ENCODE results near the gene TMEM53. TPM values are rescaled to one million over a fixed set of nuclear protein-coding genes. Genes with fewer than 3 reads are reported as not detected.

The TMEM53 gene
- total and polyA plus RNA-seq, 5 donors, result 12.0 to 16.8 (median 13.3) TPM

GRCh38 chr1:44696789-44697345 lies 22.6 kb upstream of the TMEM53 start:
- intact Hi-C loops (cut with DNase I), result no loop called here
- Histone ChIP-seq H3K4me3 (ENCODE audit: low read length) (no peak overlapping the region), H3K27ac (ENCODE audit: low read length) (no peak overlapping the region), H3K27me3 (ENCODE audit: control insufficient read depth, insufficient read depth) (no peaks in the 10 kb centered on the region), H3K9me3 (ENCODE audit: control insufficient read depth, low read length) (no peaks in the 10 kb centered on the region), H3K4me1 (ENCODE audit: control insufficient read depth, insufficient read depth, low read length) (no peaks in the 10 kb centered on the region)
- DNase-seq (no peak), ATAC-seq (peak in 1 of 2 donors; percentile 26)
- WGBS, result 72% methylated on average over 7 of the region's 7 CpGs

GRCh38 chr1:44696101-44696500 lies 21.8 kb upstream of the TMEM53 start:
- Histone ChIP-seq H3K27me3 (ENCODE audit: control insufficient read depth, insufficient read depth) (no peaks in the 10 kb centered on the region), H3K27ac (ENCODE audit: low read length) (no peak overlapping the region), H3K9me3 (ENCODE audit: control insufficient read depth, low read length) (no peaks in the 10 kb centered on the region), H3K4me3 (ENCODE audit: low read length) (no peak overlapping the region), H3K4me1 (ENCODE audit: control insufficient read depth, insufficient read depth, low read length) (no peaks in the 10 kb centered on the region)
- no peak for ATAC-seq
- intact Hi-C loops (cut with DNase I), result no loop called here
- DNase-seq, result no peak
- WGBS, result 83% methylated on average over 3 of the region's 3 CpGs

- Histone ChIP-seq H3K9me3 (ENCODE audit: control insufficient read depth, low read length) (no peaks in the 10 kb centered on the region), H3K4me3 (ENCODE audit: low read length) (no peak overlapping the region), H3K27ac (ENCODE audit: low read length) (no peak overlapping the region), H3K4me1 (ENCODE audit: control insufficient read depth, insufficient read depth, low read length) (no peaks in the 10 kb centered on the region), H3K27me3 (ENCODE audit: control insufficient read depth, insufficient read depth) (no peaks in the 10 kb centered on the region)
- intact Hi-C loops (cut with DNase I), result no loop called here
- 90% methylated on average over 4 of the region's 4 CpGs for WGBS
- ATAC-seq, result no peak
- no peak for DNase-seq
These were observed 21.4 kb upstream of the TMEM53 start for GRCh38 chr1:44695671-44696070.

GRCh38 chr1:44694863-44695478 lies 20.7 kb upstream of the TMEM53 start:
- 93% methylated on average over 7 of the region's 7 CpGs for WGBS
- H3K4me3 ChIP-seq (ENCODE audit: low read length), result no peak overlapping the region
- DNase-seq, result no peak
- no peak for ATAC-seq
- no peak overlapping the region for H3K27ac ChIP-seq (ENCODE audit: low read length)
- intact Hi-C loops (cut with DNase I), result no loop called here
- H3K4me1 ChIP-seq (ENCODE audit: control insufficient read depth, insufficient read depth, low read length), result no peaks in the 10 kb centered on the region
- H3K27me3 ChIP-seq (ENCODE audit: control insufficient read depth, insufficient read depth), result no peaks in the 10 kb centered on the region
- H3K9me3 ChIP-seq (ENCODE audit: control insufficient read depth, low read length), result no peaks in the 10 kb centered on the region

- DNase-seq (no peak), ATAC-seq (no peak)
- Histone ChIP-seq H3K4me1 (ENCODE audit: control insufficient read depth, insufficient read depth, low read length) (no peaks in the 10 kb centered on the region), H3K27me3 (ENCODE audit: control insufficient read depth, insufficient read depth) (no peaks in the 10 kb centered on the region), H3K27ac (ENCODE audit: low read length) (no peak overlapping the region), H3K4me3 (ENCODE audit: low read length) (no peak overlapping the region), H3K9me3 (ENCODE audit: control insufficient read depth, low read length) (no peaks in the 10 kb centered on the region)
- WGBS, result 91% methylated on average over 3 of the region's 3 CpGs
- intact Hi-C loops (cut with DNase I), result no loop called here
These were observed 19.6 kb upstream of the TMEM53 start for GRCh38 chr1:44693900-44694299.

GRCh38 chr1:44693159-44693558 lies 18.9 kb upstream of the TMEM53 start:
- Histone ChIP-seq H3K27me3 (ENCODE audit: control insufficient read depth, insufficient read depth) (no peaks in the 10 kb centered on the region), H3K4me1 (ENCODE audit: control insufficient read depth, insufficient read depth, low read length) (no peaks in the 10 kb centered on the region), H3K27ac (ENCODE audit: low read length) (no peak overlapping the region), H3K4me3 (ENCODE audit: low read length) (no peak overlapping the region), H3K9me3 (ENCODE audit: control insufficient read depth, low read length) (no peaks in the 10 kb centered on the region)
- intact Hi-C loops (cut with DNase I), result no loop called here
- no peak for ATAC-seq
- WGBS, result 80% methylated on average over 2 of the region's 2 CpGs
- DNase-seq, result no peak

GRCh38 chr1:44689447-44689765 lies 15.1 kb upstream of the TMEM53 start:
- no peaks in the 10 kb centered on the region for H3K4me1 ChIP-seq (ENCODE audit: control insufficient read depth, insufficient read depth, low read length)
- ATAC-seq, result no peak
- intact Hi-C loops (cut with DNase I), result no loop called here
- H3K27me3 ChIP-seq (ENCODE audit: control insufficient read depth, insufficient read depth), result no peaks in the 10 kb centered on the region
- no peaks in the 10 kb centered on the region for H3K9me3 ChIP-seq (ENCODE audit: control insufficient read depth, low read length)
- no peak for DNase-seq
- no peak overlapping the region for H3K4me3 ChIP-seq (ENCODE audit: low read length)
- H3K27ac ChIP-seq (ENCODE audit: low read length), result no peak overlapping the region
- 83% methylated on average over 3 of the region's 3 CpGs for WGBS

GRCh38 chr1:44688760-44689446 lies 14.6 kb upstream of the TMEM53 start:
- no peak for DNase-seq

GRCh38 chr1:44685881-44686280 lies 11.6 kb upstream of the TMEM53 start:
- no peak for ATAC-seq
- intact Hi-C loops (cut with DNase I), result no loop called here
- Histone ChIP-seq H3K4me1 (ENCODE audit: control insufficient read depth, insufficient read depth, low read length) (no peaks in the 10 kb centered on the region), H3K9me3 (ENCODE audit: control insufficient read depth, low read length) (no peaks in the 10 kb centered on the region), H3K4me3 (ENCODE audit: low read length) (no peak overlapping the region), H3K27ac (ENCODE audit: low read length) (no peak overlapping the region), H3K27me3 (ENCODE audit: control insufficient read depth, insufficient read depth) (no peaks in the 10 kb centered on the region)
- DNase-seq, result no peak
- 77% methylated on average over 8 of the region's 8 CpGs for WGBS

More at GRCh38 chr1:44688760-44689446, 14.6 kb upstream of the TMEM53 start:
- no peak overlapping the region for H3K27ac ChIP-seq (ENCODE audit: low read length)
- no peaks in the 10 kb centered on the region for H3K4me1 ChIP-seq (ENCODE audit: control insufficient read depth, insufficient read depth, low read length)
- H3K9me3 ChIP-seq (ENCODE audit: control insufficient read depth, low read length), result no peaks in the 10 kb centered on the region
- ATAC-seq, result no peak
- intact Hi-C loops (cut with DNase I), result no loop called here
- 85% methylated on average over 12 of the region's 12 CpGs for WGBS
- no peaks in the 10 kb centered on the region for H3K27me3 ChIP-seq (ENCODE audit: control insufficient read depth, insufficient read depth)
- no peak overlapping the region for H3K4me3 ChIP-seq (ENCODE audit: low read length)

- H3K27me3 ChIP-seq (ENCODE audit: control insufficient read depth, insufficient read depth), result no peaks in the 10 kb centered on the region
- no peak for ATAC-seq
- H3K27ac ChIP-seq (ENCODE audit: low read length), result no peak overlapping the region
- no peaks in the 10 kb centered on the region for H3K4me1 ChIP-seq (ENCODE audit: control insufficient read depth, insufficient read depth, low read length)
- H3K9me3 ChIP-seq (ENCODE audit: control insufficient read depth, low read length), result no peaks in the 10 kb centered on the region
- WGBS, result 94% methylated on average over 4 of the region's 4 CpGs
- intact Hi-C loops (cut with DNase I), result no loop called here
- no peak for DNase-seq
- no peak overlapping the region for H3K4me3 ChIP-seq (ENCODE audit: low read length)
These were observed 10.9 kb upstream of the TMEM53 start for GRCh38 chr1:44685218-44685617.

GRCh38 chr1:44684525-44684924 lies 10.2 kb upstream of the TMEM53 start:
- ATAC-seq (peak in 1 of 2 donors; percentile 20), DNase-seq (no peak)
- Histone ChIP-seq H3K27ac (ENCODE audit: low read length) (no peak overlapping the region), H3K9me3 (ENCODE audit: control insufficient read depth, low read length) (no peaks in the 10 kb centered on the region), H3K4me3 (ENCODE audit: low read length) (no peak overlapping the region), H3K27me3 (ENCODE audit: control insufficient read depth, insufficient read depth) (no peaks in the 10 kb centered on the region), H3K4me1 (ENCODE audit: control insufficient read depth, insufficient read depth, low read length) (no peaks in the 10 kb centered on the region)
- WGBS, result 73% methylated on average over 1 of the region's 1 CpG
- intact Hi-C loops (cut with DNase I), result no loop called here

Data from right cardiac atrium (tissue), 5 donors.